ENCODE results near the gene LCN15. TPM values are rescaled to one million over a fixed set of nuclear protein-coding genes. Genes with fewer than 3 reads are reported as not detected.

LCN15 gene
- polyA plus RNA-seq, 1 donor from 2014 or later = not detected

DNA sequence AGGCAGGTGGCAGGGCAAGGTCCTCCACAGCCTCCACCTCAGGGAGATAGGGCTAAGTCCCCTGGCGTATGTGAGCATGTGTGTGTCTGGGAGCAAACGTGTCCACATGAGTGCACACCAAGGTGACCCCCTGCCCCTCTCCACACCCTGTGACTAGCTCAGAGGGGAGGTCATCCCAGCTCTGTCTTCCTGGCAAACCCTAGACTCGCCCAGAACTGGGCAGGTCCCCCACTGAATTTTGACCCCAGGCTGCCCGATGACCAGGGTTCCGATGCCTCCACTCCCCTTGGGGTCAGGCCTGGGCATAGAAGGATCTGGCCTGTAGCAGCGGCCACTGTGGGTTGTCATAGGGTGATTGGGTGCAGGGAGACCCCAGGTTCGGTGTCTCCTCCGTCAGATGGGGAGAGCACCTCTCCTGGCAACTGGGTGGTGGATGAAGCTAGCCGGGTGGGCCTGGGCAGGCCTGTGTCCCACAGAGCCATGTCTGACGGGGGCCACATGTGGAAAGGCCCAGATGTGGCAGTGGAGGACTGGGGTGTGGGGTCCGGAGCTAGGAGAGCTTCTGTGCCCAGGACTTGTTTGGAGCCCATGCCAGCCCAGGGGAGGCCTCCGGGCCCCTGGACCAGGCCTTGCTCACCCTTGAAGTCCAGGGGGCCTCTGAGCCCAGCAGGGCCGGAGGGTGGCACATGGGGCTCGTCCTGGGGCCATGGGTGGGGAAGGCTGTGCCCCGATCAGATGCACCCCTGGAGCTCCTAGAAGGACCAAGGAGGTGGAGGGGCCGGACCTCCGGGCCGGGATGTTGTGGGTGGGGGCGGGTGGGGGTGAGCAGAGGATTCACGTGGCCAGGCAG, 45.7 kb downstream of the LCN15 start:
- H4K20me1 ChIP-seq (ENCODE audit: insufficient read depth) = no peaks in the 10 kb centered on the region
- H3K4me2 ChIP-seq (ENCODE audit: low read length) = no peak overlapping the region
- no peaks in the 10 kb centered on the region for H3K9me2 ChIP-seq (ENCODE audit: insufficient read depth, low read length)
- H3F3A ChIP-seq (ENCODE audit: insufficient read depth, low read length, poor library complexity, severe bottlenecking) = no peaks in the 10 kb centered on the region
- no peak overlapping the region for H3K4me3 ChIP-seq (ENCODE audit: low read length)
- no peaks in the 10 kb centered on the region for H3K36me3 ChIP-seq (ENCODE audit: insufficient read depth, low read length)
- TF ChIP-seq EP300 (conservative IDR thresholded peaks at IDR 0.05; ENCODE audit: poor library complexity, severe bottlenecking) (no peak), MXI1 (conservative IDR thresholded peaks at IDR 0.05; ENCODE audit: poor library complexity, severe bottlenecking) (no peak), POLR2AphosphoS5 (IDR thresholded peaks at IDR 0.05) (no peak), EZH2 (IDR thresholded peaks at IDR 0.05; ENCODE audit: borderline replicate concordance, insufficient read depth, low read length, poor library complexity, severe bottlenecking) (no peak), TAF1 (IDR thresholded peaks at IDR 0.05; ENCODE audit: low read depth) (no peak), RAD21 (conservative IDR thresholded peaks at IDR 0.05) (no peak), SMC3 (conservative IDR thresholded peaks at IDR 0.05; ENCODE audit: poor library complexity) (no peak)
- TF ChIP-seq, protein P1, sequence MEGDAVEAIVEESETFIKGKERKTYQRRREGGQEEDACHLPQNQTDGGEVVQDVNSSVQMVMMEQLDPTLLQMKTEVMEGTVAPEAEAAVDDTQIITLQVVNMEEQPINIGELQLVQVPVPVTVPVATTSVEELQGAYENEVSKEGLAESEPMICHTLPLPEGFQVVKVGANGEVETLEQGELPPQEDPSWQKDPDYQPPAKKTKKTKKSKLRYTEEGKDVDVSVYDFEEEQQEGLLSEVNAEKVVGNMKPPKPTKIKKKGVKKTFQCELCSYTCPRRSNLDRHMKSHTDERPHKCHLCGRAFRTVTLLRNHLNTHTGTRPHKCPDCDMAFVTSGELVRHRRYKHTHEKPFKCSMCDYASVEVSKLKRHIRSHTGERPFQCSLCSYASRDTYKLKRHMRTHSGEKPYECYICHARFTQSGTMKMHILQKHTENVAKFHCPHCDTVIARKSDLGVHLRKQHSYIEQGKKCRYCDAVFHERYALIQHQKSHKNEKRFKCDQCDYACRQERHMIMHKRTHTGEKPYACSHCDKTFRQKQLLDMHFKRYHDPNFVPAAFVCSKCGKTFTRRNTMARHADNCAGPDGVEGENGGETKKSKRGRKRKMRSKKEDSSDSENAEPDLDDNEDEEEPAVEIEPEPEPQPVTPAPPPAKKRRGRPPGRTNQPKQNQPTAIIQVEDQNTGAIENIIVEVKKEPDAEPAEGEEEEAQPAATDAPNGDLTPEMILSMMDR (IDR thresholded peaks at IDR 0.05; ENCODE audit: poor library complexity, severe bottlenecking) = no peak
- TF ChIP-seq, protein P2, sequence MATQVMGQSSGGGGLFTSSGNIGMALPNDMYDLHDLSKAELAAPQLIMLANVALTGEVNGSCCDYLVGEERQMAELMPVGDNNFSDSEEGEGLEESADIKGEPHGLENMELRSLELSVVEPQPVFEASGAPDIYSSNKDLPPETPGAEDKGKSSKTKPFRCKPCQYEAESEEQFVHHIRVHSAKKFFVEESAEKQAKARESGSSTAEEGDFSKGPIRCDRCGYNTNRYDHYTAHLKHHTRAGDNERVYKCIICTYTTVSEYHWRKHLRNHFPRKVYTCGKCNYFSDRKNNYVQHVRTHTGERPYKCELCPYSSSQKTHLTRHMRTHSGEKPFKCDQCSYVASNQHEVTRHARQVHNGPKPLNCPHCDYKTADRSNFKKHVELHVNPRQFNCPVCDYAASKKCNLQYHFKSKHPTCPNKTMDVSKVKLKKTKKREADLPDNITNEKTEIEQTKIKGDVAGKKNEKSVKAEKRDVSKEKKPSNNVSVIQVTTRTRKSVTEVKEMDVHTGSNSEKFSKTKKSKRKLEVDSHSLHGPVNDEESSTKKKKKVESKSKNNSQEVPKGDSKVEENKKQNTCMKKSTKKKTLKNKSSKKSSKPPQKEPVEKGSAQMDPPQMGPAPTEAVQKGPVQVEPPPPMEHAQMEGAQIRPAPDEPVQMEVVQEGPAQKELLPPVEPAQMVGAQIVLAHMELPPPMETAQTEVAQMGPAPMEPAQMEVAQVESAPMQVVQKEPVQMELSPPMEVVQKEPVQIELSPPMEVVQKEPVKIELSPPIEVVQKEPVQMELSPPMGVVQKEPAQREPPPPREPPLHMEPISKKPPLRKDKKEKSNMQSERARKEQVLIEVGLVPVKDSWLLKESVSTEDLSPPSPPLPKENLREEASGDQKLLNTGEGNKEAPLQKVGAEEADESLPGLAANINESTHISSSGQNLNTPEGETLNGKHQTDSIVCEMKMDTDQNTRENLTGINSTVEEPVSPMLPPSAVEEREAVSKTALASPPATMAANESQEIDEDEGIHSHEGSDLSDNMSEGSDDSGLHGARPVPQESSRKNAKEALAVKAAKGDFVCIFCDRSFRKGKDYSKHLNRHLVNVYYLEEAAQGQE (IDR thresholded peaks at IDR 0.05; ENCODE audit: borderline replicate concordance) = no peak
- H3K9me3 ChIP-seq (ENCODE audit: low read length) = no peaks in the 10 kb centered on the region
- no peaks in the 10 kb centered on the region for H3K27me3 ChIP-seq (ENCODE audit: insufficient read depth, low read depth, low read length)
- H3K9ac ChIP-seq (ENCODE audit: low read length) = no peak overlapping the region
- no peak overlapping the region for H3K27ac ChIP-seq (ENCODE audit: low read length)
- H3K79me2 ChIP-seq (replicated peaks; ENCODE audit: insufficient read depth, low read length) = peaks cover 22% of the 10 kb centered on the region
- H2AFZ ChIP-seq (ENCODE audit: low read depth, low read length) = no peak overlapping the region

DNA sequence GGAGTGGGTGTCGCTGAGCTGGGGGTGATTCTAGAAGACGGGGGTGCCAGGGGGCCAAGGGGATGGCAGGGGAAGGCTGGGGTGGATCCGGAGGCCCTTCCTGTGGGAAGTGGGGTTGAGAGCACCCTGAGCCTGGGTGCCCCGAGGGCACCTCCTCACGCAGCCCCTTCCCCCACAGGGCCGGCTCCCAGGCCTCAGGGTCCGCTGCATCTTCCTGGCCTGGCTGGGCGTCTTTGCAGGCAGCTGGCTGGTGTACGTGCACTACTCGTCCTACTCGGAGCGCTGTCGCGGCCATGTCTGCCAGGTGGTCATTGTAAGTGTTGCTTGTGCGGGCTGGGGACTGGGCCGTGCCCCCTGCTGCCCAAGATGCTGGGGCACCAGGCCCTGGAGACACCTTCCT, 46.9 kb downstream of the LCN15 start:
- no peak overlapping the region for H3K9ac ChIP-seq (ENCODE audit: low read length)
- H3K4me2 ChIP-seq (ENCODE audit: low read length) = no peak overlapping the region
- no peaks in the 10 kb centered on the region for H3K36me3 ChIP-seq (ENCODE audit: insufficient read depth, low read length)
- H3K27ac ChIP-seq (ENCODE audit: low read length) = no peak overlapping the region
- H3K9me2 ChIP-seq (ENCODE audit: insufficient read depth, low read length) = no peaks in the 10 kb centered on the region
- no peaks in the 10 kb centered on the region for H3K27me3 ChIP-seq (ENCODE audit: insufficient read depth, low read depth, low read length)
- no peak overlapping the region for H2AFZ ChIP-seq (ENCODE audit: low read depth, low read length)
- H3K4me3 ChIP-seq (ENCODE audit: low read length) = no peak overlapping the region
- H3K79me2 ChIP-seq (replicated peaks; ENCODE audit: insufficient read depth, low read length) = peaks cover 29% of the 10 kb centered on the region
- H3K9me3 ChIP-seq (ENCODE audit: low read length) = no peaks in the 10 kb centered on the region
- no peak for TF ChIP-seq SMC3 (conservative IDR thresholded peaks at IDR 0.05; ENCODE audit: poor library complexity)
- TF ChIP-seq, protein P2 (IDR thresholded peaks at IDR 0.05; ENCODE audit: borderline replicate concordance) = no peak
- TF ChIP-seq RAD21 (conservative IDR thresholded peaks at IDR 0.05) = no peak
- no peak for TF ChIP-seq TAF1 (IDR thresholded peaks at IDR 0.05; ENCODE audit: low read depth)
- TF ChIP-seq EP300 (conservative IDR thresholded peaks at IDR 0.05; ENCODE audit: poor library complexity, severe bottlenecking) = no peak
- TF ChIP-seq MXI1 (conservative IDR thresholded peaks at IDR 0.05; ENCODE audit: poor library complexity, severe bottlenecking) = no peak
- TF ChIP-seq, protein P1 (IDR thresholded peaks at IDR 0.05; ENCODE audit: poor library complexity, severe bottlenecking) = no peak
- TF ChIP-seq POLR2AphosphoS5 (IDR thresholded peaks at IDR 0.05) = no peak
- TF ChIP-seq EZH2 (IDR thresholded peaks at IDR 0.05; ENCODE audit: borderline replicate concordance, insufficient read depth, low read length, poor library complexity, severe bottlenecking) = no peak
- no peaks in the 10 kb centered on the region for H4K20me1 ChIP-seq (ENCODE audit: insufficient read depth)
- H3F3A ChIP-seq (ENCODE audit: insufficient read depth, low read length, poor library complexity, severe bottlenecking) = no peaks in the 10 kb centered on the region
